HepG2 (cell line): ENCODE results near the gene INO80E. TPM values are rescaled to one million over a fixed set of nuclear protein-coding genes. Genes with fewer than 3 reads are reported as not detected.

Source experiments
- AGO1 ChIP-seq: fragments of 200-400 bp; formaldehyde crosslinking; IDR thresholded peaks from 2 replicates; pipeline ENCODE4 v1.6.1; 2017; ENCODE audit warnings: mild to moderate bottlenecking, low read depth, low read length, moderate library complexity; ENCODE audit not compliant: poor library complexity, severe bottlenecking
- ARID3A ChIP-seq: IDR thresholded peaks from 2 replicates; pipeline ENCODE4 v1.6.1; 2012; ENCODE audit warnings: low read depth, low read length, improper control_type of control experiment
- CENPT ChIP-seq: sonication (generic); formaldehyde crosslinking; IDR thresholded peaks from 2 replicates; pipeline ENCODE4 v1.8.0; 2022; ENCODE audit warnings: low read depth, mild to moderate bottlenecking, moderate library complexity, missing genetic modification reagents
- CHCHD3 ChIP-seq: sonication (generic); formaldehyde crosslinking; IDR thresholded peaks from 2 replicates; pipeline ENCODE4 v1.8.0; 2022; ENCODE audit warnings: mild to moderate bottlenecking, missing genetic modification reagents, moderate library complexity
- FOXM1 ChIP-seq: sonication (generic); formaldehyde crosslinking; IDR thresholded peaks from 2 replicates; pipeline ENCODE4 v1.5.0; 2020; ENCODE audit warnings: missing genetic modification reagents
- GPN1 ChIP-seq: sonication (generic); formaldehyde crosslinking; IDR thresholded peaks from 2 replicates; pipeline ENCODE4 v1.5.1; 2020; ENCODE audit warnings: missing genetic modification reagents, borderline replicate concordance
- TSC22D2 ChIP-seq: sonication (generic); formaldehyde crosslinking; IDR thresholded peaks from 2 replicates; pipeline ENCODE4 v1.5.1; 2020; ENCODE audit warnings: missing genetic modification reagents, mild to moderate bottlenecking, borderline replicate concordance
- ZNF354B ChIP-seq: sonication (generic); formaldehyde crosslinking; IDR thresholded peaks from 2 replicates; pipeline ENCODE4 v1.8.0; 2022; ENCODE audit warnings: mild to moderate bottlenecking, missing genetic modification reagents
- ZNF546 ChIP-seq: sonication (generic); formaldehyde crosslinking; conservative IDR thresholded peaks from 2 replicates; pipeline ENCODE4 v1.8.1; 2023; ENCODE audit warnings: mild to moderate bottlenecking, missing genetic modification reagents
- ZNF574 ChIP-seq: sonication (generic); formaldehyde crosslinking; IDR thresholded peaks from 2 replicates; pipeline ENCODE4 v1.4.0; 2020; ENCODE audit warnings: missing genetic modification reagents
- ZNF605 ChIP-seq: sonication (generic); formaldehyde crosslinking; IDR thresholded peaks from 2 replicates; pipeline ENCODE4 v1.8.0; 2022; ENCODE audit warnings: mild to moderate bottlenecking, missing genetic modification reagents
- polyA plus RNA-seq, 8 experiments: library from polyadenylated mRNA; depleted of rRNA in 3 of 8; stranded (reverse) in 7 of 8; unstranded in 1 of 8; fragments of >200 nt; fragmentation: Illumina TruSeq in 4 of 8; extraction: Trizol in 4 of 8; gene quantifications; 2 replicates each; pipeline versions ENCODE4 v1.2.1 to v1.2.3, GENCODE V29; 2011 to 2016; ENCODE audit warnings: low read depth in 4 of 8, missing spikeins in 1 of 8, mixed read lengths in 1 of 8; ENCODE audit not compliant: insufficient read depth in 1 of 8
- total RNA-seq, 5 experiments: library from RNA; depleted of rRNA; stranded (reverse); fragments of >200 nt; fragmentation: Illumina TruSeq; extraction: Trizol; gene quantifications; 2 replicates each; pipeline ENCODE4 v1.2.3, GENCODE V29; 2016; ENCODE audit warnings: low read depth in 1 of 5
- TF ChIP-seq, protein P1 (sequence below): sonication (generic); formaldehyde crosslinking; IDR thresholded peaks from 2 replicates; pipeline ENCODE4 v1.9.0; 2022; ENCODE audit warnings: missing genetic modification reagents, mild to moderate bottlenecking, borderline replicate concordance
- TF ChIP-seq, protein P2 (sequence below): IDR thresholded peaks from 2 replicates; pipeline ENCODE4 v1.6.1; 2016; ENCODE audit warnings: mild to moderate bottlenecking, missing biosample characterization, missing genetic modification reagents
- TF ChIP-seq, protein P3 (sequence below): sonication (generic); formaldehyde crosslinking; IDR thresholded peaks from 2 replicates; pipeline ENCODE4 v1.8.0; 2022; ENCODE audit warnings: mild to moderate bottlenecking, missing genetic modification reagents; ENCODE audit not compliant: insufficient replicate concordance

The INO80E gene
- total and polyA plus RNA-seq, 2 of the 13 experiments (the other 11 are each of a cell fraction or from before 2014, with no cell fraction given), result 25.8 to 45.6 TPM

GRCh38 chr16:29975134-29975538, 20.9 kb upstream of the INO80E start (continued):
- no peak for TF ChIP-seq ZNF546 (CRISPR knock-in tag)
- TF ChIP-seq FOXM1 (CRISPR knock-in tag), result no peak
- TF ChIP-seq ARID3A, result no peak
- TF ChIP-seq CENPT (CRISPR knock-in tag), result no peak
- TF ChIP-seq, protein P1, sequence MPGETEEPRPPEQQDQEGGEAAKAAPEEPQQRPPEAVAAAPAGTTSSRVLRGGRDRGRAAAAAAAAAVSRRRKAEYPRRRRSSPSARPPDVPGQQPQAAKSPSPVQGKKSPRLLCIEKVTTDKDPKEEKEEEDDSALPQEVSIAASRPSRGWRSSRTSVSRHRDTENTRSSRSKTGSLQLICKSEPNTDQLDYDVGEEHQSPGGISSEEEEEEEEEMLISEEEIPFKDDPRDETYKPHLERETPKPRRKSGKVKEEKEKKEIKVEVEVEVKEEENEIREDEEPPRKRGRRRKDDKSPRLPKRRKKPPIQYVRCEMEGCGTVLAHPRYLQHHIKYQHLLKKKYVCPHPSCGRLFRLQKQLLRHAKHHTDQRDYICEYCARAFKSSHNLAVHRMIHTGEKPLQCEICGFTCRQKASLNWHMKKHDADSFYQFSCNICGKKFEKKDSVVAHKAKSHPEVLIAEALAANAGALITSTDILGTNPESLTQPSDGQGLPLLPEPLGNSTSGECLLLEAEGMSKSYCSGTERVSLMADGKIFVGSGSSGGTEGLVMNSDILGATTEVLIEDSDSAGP, result 0 out of 2 replicates have a peak, but pooled peaks have one; percentile 43
- no peak for TF ChIP-seq ZNF574 (CRISPR knock-in tag)
- peak; percentile 87; the same call in 1 of the 2 replicates for TF ChIP-seq CHCHD3 (CRISPR knock-in tag)
- TF ChIP-seq, protein P2, sequence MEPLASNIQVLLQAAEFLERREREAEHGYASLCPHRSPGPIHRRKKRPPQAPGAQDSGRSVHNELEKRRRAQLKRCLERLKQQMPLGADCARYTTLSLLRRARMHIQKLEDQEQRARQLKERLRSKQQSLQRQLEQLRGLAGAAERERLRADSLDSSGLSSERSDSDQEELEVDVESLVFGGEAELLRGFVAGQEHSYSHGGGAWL (CRISPR knock-in tag), result no peak
- TF ChIP-seq GPN1 (CRISPR knock-in tag), result no peak
- TF ChIP-seq TSC22D2 (CRISPR knock-in tag), result no peak
- TF ChIP-seq ZNF605 (CRISPR knock-in tag), result no peak
- TF ChIP-seq ZNF354B (CRISPR knock-in tag), result no peak
- TF ChIP-seq, protein P3, sequence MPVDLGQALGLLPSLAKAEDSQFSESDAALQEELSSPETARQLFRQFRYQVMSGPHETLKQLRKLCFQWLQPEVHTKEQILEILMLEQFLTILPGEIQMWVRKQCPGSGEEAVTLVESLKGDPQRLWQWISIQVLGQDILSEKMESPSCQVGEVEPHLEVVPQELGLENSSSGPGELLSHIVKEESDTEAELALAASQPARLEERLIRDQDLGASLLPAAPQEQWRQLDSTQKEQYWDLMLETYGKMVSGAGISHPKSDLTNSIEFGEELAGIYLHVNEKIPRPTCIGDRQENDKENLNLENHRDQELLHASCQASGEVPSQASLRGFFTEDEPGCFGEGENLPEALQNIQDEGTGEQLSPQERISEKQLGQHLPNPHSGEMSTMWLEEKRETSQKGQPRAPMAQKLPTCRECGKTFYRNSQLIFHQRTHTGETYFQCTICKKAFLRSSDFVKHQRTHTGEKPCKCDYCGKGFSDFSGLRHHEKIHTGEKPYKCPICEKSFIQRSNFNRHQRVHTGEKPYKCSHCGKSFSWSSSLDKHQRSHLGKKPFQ, result no peak
- no peak for TF ChIP-seq AGO1
